Measurements from ENCODE around the gene TRAPPC13. TPM values are rescaled to one million over a fixed set of nuclear protein-coding genes. Genes with fewer than 3 reads are reported as not detected.

The TRAPPC13 gene
- total and polyA plus RNA-seq, 2 of the 13 experiments (the other 11 are each of a cell fraction or from before 2014, with no cell fraction given): 8.4 to 19.6 TPM

GRCh38 chr5:65624571-65625555 is at the start of gene TRAPPC13, which contains the start of gene SHLD3 (continued):
- no peak for TF ChIP-seq HNF1A (IDR thresholded peaks at IDR 0.05; ENCODE audit: low read depth)
- no peak for TF ChIP-seq HNF1A (CRISPR knock-in tag; IDR thresholded peaks at IDR 0.05; ENCODE audit: borderline replicate concordance)
- TF ChIP-seq ZNF335 (CRISPR knock-in tag; IDR thresholded peaks at IDR 0.05): peak; percentile 17; the same call in 1 of the 2 replicates
- TF ChIP-seq HNRNPLL (IDR thresholded peaks at IDR 0.05; ENCODE audit: low read depth, low read length, poor library complexity, severe bottlenecking): no peak
- TF ChIP-seq RARA (CRISPR knock-in tag; IDR thresholded peaks at IDR 0.05): peak; percentile 38; the same call in 1 of the 2 replicates
- peak; percentile 73; the same call in 1 of the 2 replicates for TF ChIP-seq HOXA3 (CRISPR knock-in tag; IDR thresholded peaks at IDR 0.05)
- TF ChIP-seq ZNF646 (CRISPR knock-in tag; IDR thresholded peaks at IDR 0.05): no peak
- 0 out of 2 replicates have a peak, but pooled peaks have one; percentile 39 for TF ChIP-seq THAP9 (CRISPR knock-in tag; IDR thresholded peaks at IDR 0.05; ENCODE audit: borderline replicate concordance)
